Measurements from ENCODE around the gene HS3ST1. TPM values are rescaled to one million over a fixed set of nuclear protein-coding genes. Genes with fewer than 3 reads are reported as not detected.

HS3ST1 gene
- total RNA-seq, 1 experiment from 2014 or later = 4.2 TPM

DNA sequence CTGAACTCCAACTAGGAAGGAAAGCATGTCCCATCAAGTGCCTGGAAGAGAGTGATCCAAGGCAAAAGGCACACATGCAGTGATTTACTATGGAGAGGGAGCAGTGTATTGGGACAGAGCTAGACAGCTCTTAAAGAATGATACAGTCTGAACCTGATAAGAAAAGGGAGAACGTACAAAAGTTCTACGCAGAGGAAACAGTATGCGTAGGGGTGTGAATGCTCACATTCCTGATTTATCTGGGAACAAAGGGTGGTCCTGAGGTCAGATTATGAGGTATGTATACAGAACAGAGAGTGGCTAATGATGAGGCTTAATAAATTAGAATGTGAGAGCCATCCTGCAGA is 12.0 kb downstream of the HS3ST1 start:
- Histone ChIP-seq H3K4me1 (ENCODE audit: insufficient read depth, low read length) (peaks cover 12% of the 10 kb centered on the region), H3K27ac (ENCODE audit: low read length) (no peak overlapping the region), H3K4me2 (ENCODE audit: low read length) (no peak overlapping the region), H3K9me2 (replicated peaks; ENCODE audit: low read length) (no peaks in the 10 kb centered on the region), H3K36me3 (ENCODE audit: low read depth, low read length) (no peaks in the 10 kb centered on the region), H3K9me3 (ENCODE audit: low read length) (no peaks in the 10 kb centered on the region), H2AFZ (ENCODE audit: low read length) (no peak overlapping the region), H4K20me1 (ENCODE audit: low read length) (no peaks in the 10 kb centered on the region), H3K79me2 (ENCODE audit: low read length) (no peaks in the 10 kb centered on the region), H3F3A (ENCODE audit: low read length, unreplicated experiment) (no peaks in the 10 kb centered on the region), H3K9ac (ENCODE audit: low read length) (no peak overlapping the region), H3K27me3 (ENCODE audit: low read length) (no peaks in the 10 kb centered on the region), H3K4me3 (ENCODE audit: low read length) (no peak overlapping the region)
- CTCF ChIA-PET = no interaction called here
- TF ChIP-seq EZH2phosphoT487 (IDR thresholded peaks at IDR 0.05; ENCODE audit: borderline replicate concordance, low read length) = no peak
- TF ChIP-seq, protein P1, sequence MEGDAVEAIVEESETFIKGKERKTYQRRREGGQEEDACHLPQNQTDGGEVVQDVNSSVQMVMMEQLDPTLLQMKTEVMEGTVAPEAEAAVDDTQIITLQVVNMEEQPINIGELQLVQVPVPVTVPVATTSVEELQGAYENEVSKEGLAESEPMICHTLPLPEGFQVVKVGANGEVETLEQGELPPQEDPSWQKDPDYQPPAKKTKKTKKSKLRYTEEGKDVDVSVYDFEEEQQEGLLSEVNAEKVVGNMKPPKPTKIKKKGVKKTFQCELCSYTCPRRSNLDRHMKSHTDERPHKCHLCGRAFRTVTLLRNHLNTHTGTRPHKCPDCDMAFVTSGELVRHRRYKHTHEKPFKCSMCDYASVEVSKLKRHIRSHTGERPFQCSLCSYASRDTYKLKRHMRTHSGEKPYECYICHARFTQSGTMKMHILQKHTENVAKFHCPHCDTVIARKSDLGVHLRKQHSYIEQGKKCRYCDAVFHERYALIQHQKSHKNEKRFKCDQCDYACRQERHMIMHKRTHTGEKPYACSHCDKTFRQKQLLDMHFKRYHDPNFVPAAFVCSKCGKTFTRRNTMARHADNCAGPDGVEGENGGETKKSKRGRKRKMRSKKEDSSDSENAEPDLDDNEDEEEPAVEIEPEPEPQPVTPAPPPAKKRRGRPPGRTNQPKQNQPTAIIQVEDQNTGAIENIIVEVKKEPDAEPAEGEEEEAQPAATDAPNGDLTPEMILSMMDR (conservative IDR thresholded peaks at IDR 0.05; ENCODE audit: low read depth, low read length) = no peak
- TF ChIP-seq EZH2 (IDR thresholded peaks at IDR 0.05; ENCODE audit: low read length, unreplicated experiment) = no peak
- POLR2A ChIA-PET (ENCODE audit: unreplicated experiment) = no interaction called here
- DNase-seq (no peak), ATAC-seq (no peak)
- BruUV-seq (replicated peaks) = no TSS peak
- intact Hi-C loops (cut with micrococcal nuclease) = no loop called here

DNA sequence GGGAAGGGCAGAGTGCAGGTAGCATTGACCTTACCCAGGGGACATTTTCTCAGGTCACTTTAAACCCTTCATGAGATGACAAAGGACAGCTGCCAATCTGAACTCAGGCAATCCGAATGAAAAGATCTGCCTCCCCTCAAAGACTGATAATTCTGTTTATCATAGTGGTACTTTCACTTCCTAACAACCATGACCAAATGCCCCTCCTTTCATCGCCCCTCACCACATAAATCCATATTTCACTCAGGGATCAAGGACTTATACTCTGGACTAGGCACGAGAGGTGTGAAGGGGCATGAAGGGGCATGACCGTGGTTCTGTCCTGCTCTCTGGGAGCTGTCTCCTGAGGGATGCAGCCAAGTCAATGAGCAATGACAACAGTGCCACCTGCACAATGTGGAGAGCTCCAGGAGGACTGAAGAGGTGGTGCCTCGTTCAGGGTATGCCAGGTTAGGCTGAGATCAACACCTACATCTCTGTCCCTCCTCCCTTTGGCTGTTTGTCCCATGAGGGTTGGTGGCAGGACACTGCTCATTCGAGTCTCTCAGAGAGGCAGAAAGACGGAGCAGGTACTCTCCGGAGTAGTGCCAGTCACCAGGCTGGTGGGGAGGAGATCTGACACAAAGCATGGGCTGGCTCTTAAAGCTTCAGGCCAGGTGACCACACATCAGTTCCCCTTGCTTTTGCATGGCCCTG is 12.5 kb downstream of the HS3ST1 start:
- TF ChIP-seq, protein P1 (conservative IDR thresholded peaks at IDR 0.05; ENCODE audit: low read depth, low read length) = no peak
- TF ChIP-seq EZH2 (IDR thresholded peaks at IDR 0.05; ENCODE audit: low read length, unreplicated experiment) (no peak), EZH2phosphoT487 (IDR thresholded peaks at IDR 0.05; ENCODE audit: borderline replicate concordance, low read length) (no peak)
- BruUV-seq (replicated peaks) = no TSS peak
- no peaks in the 10 kb centered on the region for H4K20me1 ChIP-seq (ENCODE audit: low read length)
- H2AFZ ChIP-seq (ENCODE audit: low read length) = no peak overlapping the region
- no peak overlapping the region for H3K9ac ChIP-seq (ENCODE audit: low read length)
- no peak overlapping the region for H3K4me2 ChIP-seq (ENCODE audit: low read length)
- no peaks in the 10 kb centered on the region for H3K79me2 ChIP-seq (ENCODE audit: low read length)
- no peaks in the 10 kb centered on the region for H3K9me3 ChIP-seq (ENCODE audit: low read length)
- intact Hi-C loops (cut with micrococcal nuclease) = no loop called here
- H3K9me2 ChIP-seq (replicated peaks; ENCODE audit: low read length) = no peaks in the 10 kb centered on the region
- ChIA-PET CTCF (no interaction called here), POLR2A (ENCODE audit: unreplicated experiment) (no interaction called here)
- no peaks in the 10 kb centered on the region for H3K27me3 ChIP-seq (ENCODE audit: low read length)
- no peaks in the 10 kb centered on the region for H3K36me3 ChIP-seq (ENCODE audit: low read depth, low read length)
- no peak for DNase-seq
- H3K4me3 ChIP-seq (ENCODE audit: low read length) = no peak overlapping the region
- H3K4me1 ChIP-seq (ENCODE audit: insufficient read depth, low read length) = peaks cover 7% of the 10 kb centered on the region
- no peak overlapping the region for H3K27ac ChIP-seq (ENCODE audit: low read length)
- H3F3A ChIP-seq (ENCODE audit: low read length, unreplicated experiment) = no peaks in the 10 kb centered on the region
- ATAC-seq = no peak

DNA sequence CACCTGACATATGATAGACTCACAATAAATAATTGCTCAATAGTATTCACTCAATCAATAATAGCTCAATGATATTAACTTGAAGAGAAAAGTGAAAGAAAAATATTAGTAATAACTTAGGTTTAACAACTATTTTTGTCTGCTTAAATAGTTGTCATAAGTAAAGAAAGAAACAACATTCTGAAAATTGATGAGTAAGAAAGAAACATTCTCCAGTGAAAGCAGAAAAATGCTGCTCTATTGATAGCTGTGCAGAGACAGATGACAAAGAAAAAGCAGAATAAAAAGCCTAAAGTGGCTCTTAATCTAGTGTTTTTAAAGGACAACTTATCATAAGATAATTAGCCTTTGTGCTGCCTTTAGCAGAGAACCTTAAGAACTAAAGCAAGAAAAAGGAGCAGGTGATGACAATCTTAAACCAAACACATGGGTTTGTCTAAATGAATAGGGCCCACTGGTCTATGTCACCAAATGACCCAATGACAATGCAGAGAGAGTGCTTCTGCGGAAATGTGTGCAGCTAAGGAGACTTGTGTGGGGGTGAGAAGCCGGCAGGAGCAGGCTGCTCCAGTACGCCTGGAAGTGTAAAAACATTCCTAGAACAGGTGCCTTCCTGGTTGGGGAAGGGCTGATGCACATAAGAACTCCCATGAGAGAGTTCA is 13.2 kb downstream of the HS3ST1 start:
- no peak overlapping the region for H3K4me2 ChIP-seq (ENCODE audit: low read length)
- no TSS peak for BruUV-seq (replicated peaks)

More for the DNA sequence above, 13.2 kb downstream of the HS3ST1 start:
- Histone ChIP-seq H3K36me3 (ENCODE audit: low read depth, low read length) (no peaks in the 10 kb centered on the region), H2AFZ (ENCODE audit: low read length) (no peak overlapping the region), H3K79me2 (ENCODE audit: low read length) (no peaks in the 10 kb centered on the region), H3K9ac (ENCODE audit: low read length) (no peak overlapping the region), H3K9me2 (replicated peaks; ENCODE audit: low read length) (no peaks in the 10 kb centered on the region), H3F3A (ENCODE audit: low read length, unreplicated experiment) (no peaks in the 10 kb centered on the region), H4K20me1 (ENCODE audit: low read length) (no peaks in the 10 kb centered on the region), H3K4me3 (ENCODE audit: low read length) (no peak overlapping the region), H3K9me3 (ENCODE audit: low read length) (no peaks in the 10 kb centered on the region), H3K27ac (ENCODE audit: low read length) (no peak overlapping the region), H3K4me1 (ENCODE audit: insufficient read depth, low read length) (no peaks in the 10 kb centered on the region; the same call in 1 of the 2 replicates), H3K27me3 (ENCODE audit: low read length) (no peaks in the 10 kb centered on the region)
- ATAC-seq (no peak), DNase-seq (no peak)
- ChIA-PET CTCF (no interaction called here), POLR2A (ENCODE audit: unreplicated experiment) (no interaction called here)
- intact Hi-C loops (cut with micrococcal nuclease) = no loop called here
- TF ChIP-seq, protein P1 (conservative IDR thresholded peaks at IDR 0.05; ENCODE audit: low read depth, low read length) = no peak
- TF ChIP-seq EZH2 (IDR thresholded peaks at IDR 0.05; ENCODE audit: low read length, unreplicated experiment) (no peak), EZH2phosphoT487 (IDR thresholded peaks at IDR 0.05; ENCODE audit: borderline replicate concordance, low read length) (no peak)

Measured in PC-3 (cell line).